ENCODE results near the gene ARMC5. TPM values are rescaled to one million over a fixed set of nuclear protein-coding genes. Genes with fewer than 3 reads are reported as not detected.

The ARMC5 gene
- total RNA-seq, 4 donors from 2014 or later: 6.6 to 11.6 (median 9.1) TPM

DNA sequence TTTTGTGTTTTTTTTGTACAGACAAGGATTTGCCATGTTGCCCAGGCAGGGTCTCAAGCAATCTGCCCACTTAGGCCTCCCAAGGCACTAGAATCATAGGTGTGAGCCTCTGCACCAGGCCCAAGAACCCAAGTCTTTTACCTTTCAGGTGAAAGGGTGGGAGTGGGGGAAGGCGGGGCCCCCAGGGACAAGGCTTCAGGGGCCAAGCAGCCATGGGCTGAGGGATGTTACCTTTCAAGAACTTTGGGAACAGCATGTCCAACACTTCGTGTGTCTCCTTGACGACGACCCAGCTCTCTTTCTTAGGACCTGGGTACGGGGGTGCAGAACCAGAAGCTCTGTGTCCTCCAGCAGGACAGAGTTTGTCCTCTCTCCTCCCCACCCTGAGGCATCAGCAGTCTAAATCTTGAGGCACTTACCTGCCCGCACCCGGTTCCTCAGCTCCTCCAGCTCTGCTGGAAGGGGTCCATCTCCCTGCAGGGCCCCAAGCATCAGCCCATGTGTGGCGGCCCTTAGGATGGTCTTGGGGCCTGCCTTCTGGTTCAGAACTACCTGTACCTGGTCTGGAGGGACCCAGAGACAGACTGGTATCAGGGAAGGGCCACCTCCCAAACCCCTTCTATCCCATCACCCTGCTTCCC lies 32.6 kb downstream of the ARMC5 start:
- WGBS, 2 donors: 93 to 95% methylated on average over 8 of the region's 8 CpGs
- Histone ChIP-seq H3K9me3 (no peaks in the 10 kb centered on the region), H3K4me1 (peaks cover 0 to 21% (median 16%) of the 10 kb centered on the region in 4 donors), H3K27me3 (no peaks in the 10 kb centered on the region), H3K36me3 (peaks cover 0 to 72% (median 11%) of the 10 kb centered on the region in 3 donors), H3K27ac (no peak overlapping the region), H3K4me3 (no peak overlapping the region)
- DNase-seq (ENCODE audit: low spot score in 2 of 2): no peak
- TF ChIP-seq POLR2A (IDR thresholded peaks at IDR 0.05) (no peak), EP300 (IDR thresholded peaks at IDR 0.05) (no peak)
- TF ChIP-seq, protein P1, sequence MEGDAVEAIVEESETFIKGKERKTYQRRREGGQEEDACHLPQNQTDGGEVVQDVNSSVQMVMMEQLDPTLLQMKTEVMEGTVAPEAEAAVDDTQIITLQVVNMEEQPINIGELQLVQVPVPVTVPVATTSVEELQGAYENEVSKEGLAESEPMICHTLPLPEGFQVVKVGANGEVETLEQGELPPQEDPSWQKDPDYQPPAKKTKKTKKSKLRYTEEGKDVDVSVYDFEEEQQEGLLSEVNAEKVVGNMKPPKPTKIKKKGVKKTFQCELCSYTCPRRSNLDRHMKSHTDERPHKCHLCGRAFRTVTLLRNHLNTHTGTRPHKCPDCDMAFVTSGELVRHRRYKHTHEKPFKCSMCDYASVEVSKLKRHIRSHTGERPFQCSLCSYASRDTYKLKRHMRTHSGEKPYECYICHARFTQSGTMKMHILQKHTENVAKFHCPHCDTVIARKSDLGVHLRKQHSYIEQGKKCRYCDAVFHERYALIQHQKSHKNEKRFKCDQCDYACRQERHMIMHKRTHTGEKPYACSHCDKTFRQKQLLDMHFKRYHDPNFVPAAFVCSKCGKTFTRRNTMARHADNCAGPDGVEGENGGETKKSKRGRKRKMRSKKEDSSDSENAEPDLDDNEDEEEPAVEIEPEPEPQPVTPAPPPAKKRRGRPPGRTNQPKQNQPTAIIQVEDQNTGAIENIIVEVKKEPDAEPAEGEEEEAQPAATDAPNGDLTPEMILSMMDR (IDR thresholded peaks at IDR 0.05): no peak

DNA sequence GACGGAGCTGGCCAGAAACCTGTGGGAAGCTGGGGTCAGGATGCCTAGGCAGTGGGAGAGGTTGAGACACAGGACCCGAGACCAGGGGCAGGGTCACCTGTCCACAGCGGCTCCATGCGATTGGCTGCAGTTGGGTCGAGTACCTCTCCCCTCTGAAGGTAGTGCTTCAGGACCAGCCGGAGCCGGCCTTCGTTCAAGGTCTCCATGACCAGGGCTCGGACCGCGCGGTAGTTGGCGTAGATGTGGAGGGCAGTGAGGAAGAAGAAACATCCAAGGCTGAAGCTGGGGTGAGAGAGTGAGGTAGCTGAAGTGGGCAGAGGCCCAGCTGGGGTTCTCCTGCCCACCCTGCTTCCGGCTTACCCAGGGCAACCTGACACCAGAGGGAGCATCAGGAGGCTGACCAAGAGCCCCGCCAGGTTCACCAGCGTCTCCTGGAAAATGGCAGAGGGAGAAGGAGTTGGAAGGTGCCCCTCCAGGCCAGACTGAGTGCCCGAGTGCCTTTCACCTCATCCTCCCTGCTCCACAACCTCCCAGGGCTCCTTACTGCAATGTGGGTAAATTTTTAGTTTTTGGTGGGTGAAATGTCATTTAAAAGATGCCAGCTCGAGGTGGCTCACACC lies 34.3 kb downstream of the ARMC5 start:
- Histone ChIP-seq H3K9me3 (no peaks in the 10 kb centered on the region), H3K36me3 (peaks cover 0 to 90% (median 11%) of the 10 kb centered on the region in 3 donors), H3K27ac (no peak overlapping the region), H3K4me3 (no peak overlapping the region), H3K4me1 (peaks cover 0 to 4% (median 0%) of the 10 kb centered on the region in 4 donors), H3K27me3 (no peaks in the 10 kb centered on the region)
- TF ChIP-seq EP300 (IDR thresholded peaks at IDR 0.05) (no peak), POLR2A (IDR thresholded peaks at IDR 0.05) (no peak)
- TF ChIP-seq, protein P1 (IDR thresholded peaks at IDR 0.05): no peak
- WGBS, 2 donors: 91 to 92% methylated on average over 18 of the region's 18 CpGs
- no peak for DNase-seq (ENCODE audit: low spot score in 2 of 2)

DNA sequence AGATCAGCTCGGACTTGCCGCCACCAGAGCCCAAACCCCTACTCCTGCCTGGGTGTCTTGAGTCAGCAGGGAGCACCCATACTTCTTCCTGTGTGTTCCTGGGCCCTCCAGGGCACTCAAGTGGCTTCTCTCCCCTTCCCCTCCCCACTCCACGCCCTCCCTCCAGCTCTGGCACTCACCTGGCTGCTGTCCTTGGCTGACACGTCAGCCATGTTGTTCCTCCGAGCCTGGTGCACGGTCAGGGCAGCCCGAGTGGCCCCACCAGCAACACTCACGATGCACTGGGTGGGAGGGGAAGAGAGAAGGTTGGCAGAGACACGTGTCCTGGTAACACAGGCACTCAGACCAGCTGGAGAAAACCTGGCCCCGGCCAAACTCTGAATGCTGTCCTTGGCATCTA lies 37.4 kb downstream of the ARMC5 start:
- Histone ChIP-seq H3K27ac (no peak overlapping the region), H3K9me3 (no peaks in the 10 kb centered on the region), H3K36me3 (peaks cover 0 to 90% (median 11%) of the 10 kb centered on the region in 3 donors), H3K27me3 (no peaks in the 10 kb centered on the region), H3K4me3 (no peak overlapping the region), H3K4me1 (peaks cover 0 to 6% (median 0%) of the 10 kb centered on the region in 4 donors)
- WGBS, 2 donors: 84% methylated on average over 9 to 10 of the region's 10 CpGs
- no peak for DNase-seq (ENCODE audit: low spot score in 2 of 2)
- no peak for TF ChIP-seq EP300 (IDR thresholded peaks at IDR 0.05)
- TF ChIP-seq POLR2A (IDR thresholded peaks at IDR 0.05): no peak
- TF ChIP-seq, protein P1 (IDR thresholded peaks at IDR 0.05): no peak

DNA sequence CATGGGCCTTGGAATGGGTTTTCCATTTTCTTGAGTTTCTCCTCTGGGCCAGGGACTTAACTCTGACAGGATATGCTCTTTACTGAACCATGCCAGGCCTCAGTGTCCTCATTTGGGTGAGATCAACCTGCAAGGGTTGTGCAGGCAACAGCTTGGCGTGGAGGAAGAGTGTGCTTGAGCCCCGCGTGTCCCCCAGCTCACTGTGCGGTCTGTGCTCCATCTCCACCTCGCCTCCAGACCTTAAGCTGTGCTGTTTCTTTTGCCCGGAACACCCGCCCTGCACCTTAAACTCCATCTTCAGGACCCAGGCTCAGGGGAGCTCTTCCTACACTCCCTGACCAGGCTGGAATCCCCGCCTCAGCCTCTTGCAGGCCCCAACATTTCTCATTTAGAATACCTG lies 39.2 kb downstream of the ARMC5 start:
- Histone ChIP-seq H3K27ac (no peak overlapping the region), H3K36me3 (peaks cover 0 to 72% (median 7%) of the 10 kb centered on the region in 3 donors), H3K27me3 (no peaks in the 10 kb centered on the region), H3K4me1 (peaks cover 0 to 21% (median 0%) of the 10 kb centered on the region in 4 donors), H3K9me3 (no peaks in the 10 kb centered on the region), H3K4me3 (no peak overlapping the region)
- 93 to 96% methylated on average over 8 of the region's 8 CpGs for WGBS, 2 donors
- TF ChIP-seq POLR2A (IDR thresholded peaks at IDR 0.05) (no peak), EP300 (IDR thresholded peaks at IDR 0.05) (no peak)
- no peak for DNase-seq (ENCODE audit: low spot score in 2 of 2)

DNA sequence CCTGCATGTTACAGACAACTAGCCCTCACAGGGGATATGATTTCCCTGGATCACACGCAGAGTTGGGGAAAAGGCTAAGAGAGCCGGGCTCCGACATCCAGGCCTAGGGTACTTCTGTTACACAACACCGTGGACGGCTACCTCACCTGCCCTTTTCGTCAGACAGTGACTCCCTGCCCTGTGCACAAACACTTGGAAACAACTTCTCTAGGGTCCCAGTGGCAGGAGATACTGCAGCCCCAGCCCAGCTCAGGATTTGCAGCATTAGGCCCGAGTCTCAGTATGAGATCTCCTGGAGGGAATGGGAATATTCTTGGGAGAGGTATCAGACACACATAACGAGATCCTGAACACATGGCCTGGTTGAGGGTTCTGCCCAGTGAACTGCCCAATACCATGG lies 40.6 kb downstream of the ARMC5 start:
- no peaks in the 10 kb centered on the region for H3K27me3 ChIP-seq
- H3K27ac ChIP-seq: no peak overlapping the region
- H3K36me3 ChIP-seq: peaks cover 0 to 66% (median 7%) of the 10 kb centered on the region in 3 donors
- DNase-seq (ENCODE audit: low spot score in 2 of 2): no peak
- no peak for TF ChIP-seq EP300 (IDR thresholded peaks at IDR 0.05)
- TF ChIP-seq, protein P1 (IDR thresholded peaks at IDR 0.05): no peak
- H3K4me1 ChIP-seq: peaks cover 0 to 25% (median 0%) of the 10 kb centered on the region in 4 donors
- no peak overlapping the region for H3K4me3 ChIP-seq
- no peaks in the 10 kb centered on the region for H3K9me3 ChIP-seq
- 95 to 99% methylated on average over 8 of the region's 8 CpGs for WGBS, 2 donors
